Measurements from ENCODE around the gene VEZF1. TPM values are rescaled to one million over a fixed set of nuclear protein-coding genes. Genes with fewer than 3 reads are reported as not detected.

Gene VEZF1
- total and polyA plus RNA-seq, 2 of the 4 experiments (the other 2 are of a cell fraction): 21.1 to 42.1 TPM

DNA sequence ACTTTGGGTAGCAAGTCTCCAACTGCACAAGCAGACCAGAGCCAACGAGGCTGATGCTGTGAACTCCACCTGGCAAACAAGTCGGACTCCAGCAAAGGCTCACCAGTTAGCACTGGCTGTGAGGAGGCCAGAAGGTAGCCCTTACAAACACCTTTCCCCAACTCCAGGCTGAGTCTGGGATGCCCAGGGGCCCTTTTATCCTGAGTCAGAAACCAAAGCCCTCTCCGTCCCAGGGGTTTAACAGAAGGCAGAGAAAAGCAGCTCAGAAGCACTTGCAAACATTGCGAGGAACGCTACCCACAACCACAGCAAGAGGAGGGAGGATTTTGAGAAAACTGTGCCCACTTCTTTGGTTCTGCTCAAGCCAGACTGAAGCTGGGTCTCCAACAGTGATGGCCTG, 57.8 kb downstream of the VEZF1 start:
- dilution Hi-C loops (cut with HindIII; ENCODE audit: low sequenced_read_pairs, unreplicated experiment) (no loop called here), intact Hi-C loops (cut with micrococcal nuclease) (no loop called here), in situ Hi-C loops (cut with MboI; ENCODE audit: low sequenced_read_pairs) (no loop called here)
- Histone ChIP-seq H2AFZ (replicated peaks; ENCODE audit: low read length, poor library complexity) (no peak overlapping the region), H2BK120ac (ENCODE audit: low read depth, low read length) (no peak overlapping the region), H2BK20ac (ENCODE audit: low read depth, low read length) (no peak overlapping the region), H3K56ac (ENCODE audit: extremely low read depth, insufficient read depth, low read length) (no peak overlapping the region), H3K14ac (replicated peaks; ENCODE audit: low read depth, low read length) (no peak overlapping the region), H3K23ac (ENCODE audit: low read depth, low read length) (no peak overlapping the region), H2AK9ac (replicated peaks; ENCODE audit: low read depth, low read length, poor library complexity) (no peak overlapping the region), H2BK5ac (ENCODE audit: low read depth, low read length, poor library complexity, severe bottlenecking) (no peak overlapping the region), H3K36me3 (ENCODE audit: control insufficient read depth, insufficient read depth, low read length) (no peaks in the 10 kb centered on the region), H3K4me3 (ENCODE audit: insufficient read depth, low read depth, low read length) (no peak overlapping the region), H3K27me3 (ENCODE audit: control insufficient read depth, insufficient read depth, low read length) (no peaks in the 10 kb centered on the region), H4K8ac (ENCODE audit: low read depth in 2 of 2, low read length in 2 of 2) (no peak overlapping the region), H3K9ac (ENCODE audit: low read depth, low read length) (no peak overlapping the region), H3K18ac (ENCODE audit: low read depth, low read length) (no peak overlapping the region), H3K4me1 (ENCODE audit: control insufficient read depth, insufficient read depth, low read length) (peaks cover 22% of the 10 kb centered on the region), H4K91ac (ENCODE audit: insufficient read depth, low read depth, low read length) (no peak overlapping the region), H3K79me1 (ENCODE audit: low read depth in 1 of 2, low read length in 2 of 2) (peaks cover 23 to 78% of the 10 kb centered on the region in 2 experiments), H3K9me1 (ENCODE audit: insufficient read depth, low read length) (peaks cover 26% of the 10 kb centered on the region), H3K27ac (ENCODE audit: insufficient read depth, low read length) (no peak overlapping the region), H4K20me1 (ENCODE audit: insufficient read depth, low read length) (peaks cover 41% of the 10 kb centered on the region), H4K5ac (ENCODE audit: low read depth, low read length) (no peak overlapping the region), H3K4me2 (ENCODE audit: low read depth, low read length) (no peak overlapping the region), H3K9me3 (ENCODE audit: control insufficient read depth, insufficient read depth, low read length) (no peaks in the 10 kb centered on the region), H2BK15ac (ENCODE audit: low read depth, low read length) (no peak overlapping the region), H3K4ac (ENCODE audit: low read depth, low read length) (no peak overlapping the region), H2AK5ac (ENCODE audit: low read depth, low read length) (no peak overlapping the region)
- ATAC-seq (ENCODE audit: low read depth): no peak
- TF ChIP-seq MAFK (IDR thresholded peaks at IDR 0.05; ENCODE audit: low read depth, low read length) (no peak), CHD1 (IDR thresholded peaks at IDR 0.05; ENCODE audit: low read depth, low read length) (no peak), MAZ (IDR thresholded peaks at IDR 0.05; ENCODE audit: borderline replicate concordance, low read depth, low read length) (no peak), RAD21 (IDR thresholded peaks at IDR 0.05; ENCODE audit: low read length) (no peak), RFX5 (IDR thresholded peaks at IDR 0.05; ENCODE audit: low read depth, low read length) (no peak)
- ChIA-PET POLR2A (ENCODE audit: unreplicated experiment) (interaction anchor here (1.1 kb wide), 1 partner anchor 57 kb away, joined by 3 read pairs; no protein-coding TSS in a partner anchor), CTCF (no interaction called here)
- BruUV-seq (replicated peaks): no TSS peak
- no CpG with 5 or more reads among the region's 5 CpGs for WGBS, 2 experiments (ENCODE audit: extremely low coverage in 2 of 2, insufficient read length in 1 of 2)
- no peak for DNase-seq
